Daoy (cell line): Measurements from ENCODE around the gene MIPOL1. TPM values are rescaled to one million over a fixed set of nuclear protein-coding genes. Genes with fewer than 3 reads are reported as not detected.

Source experiments
- DNase-seq: peaks from one replicate; pipeline ENCODE4 v3.0.0-alpha.2; 2015; ENCODE audit warnings: low read depth
- total RNA-seq: library from RNA; depleted of rRNA; stranded (reverse); fragments of >200 nt; shearing (Covaris generic); gene quantifications from 2 replicates; pipeline ENCODE4 v1.2.3, GENCODE V29; 2014

MIPOL1 gene
- total RNA-seq, 1 experiment from 2014 or later, result 16.0 TPM

DNA sequence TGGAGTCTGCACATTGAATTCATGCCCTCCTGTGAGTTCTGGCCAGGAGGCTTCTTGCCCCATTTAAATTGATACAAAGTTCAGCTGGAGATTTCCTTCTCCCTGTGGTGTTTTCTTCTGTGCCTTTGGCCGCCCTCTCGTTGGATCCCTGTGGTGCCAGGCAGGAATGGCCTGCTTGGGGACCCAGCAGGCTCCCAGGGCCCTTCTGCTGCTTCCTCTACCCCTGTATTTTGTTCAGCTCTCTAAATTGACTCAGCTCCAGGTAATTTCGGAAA, 200.1 kb downstream of the MIPOL1 start:
- DNase-seq, result no peak

DNA sequence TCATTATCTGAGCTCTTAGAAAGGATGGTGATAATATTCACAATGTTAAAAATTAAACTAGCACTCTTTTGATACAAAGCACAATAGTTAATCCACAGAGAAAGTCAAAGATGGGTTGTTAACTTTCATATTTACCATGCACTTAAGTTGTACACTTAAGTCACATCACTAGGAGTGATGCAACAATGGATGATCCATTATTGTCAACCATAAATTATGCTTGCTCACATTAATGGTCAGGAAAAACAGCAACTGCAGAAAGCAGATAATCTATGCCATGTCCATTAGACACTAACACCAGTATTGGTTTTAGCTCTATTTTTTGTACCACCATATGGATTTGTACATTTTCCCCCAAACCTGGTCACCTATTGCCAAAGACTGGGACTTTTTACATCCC, 201.8 kb downstream of the MIPOL1 start:
- no peak for DNase-seq

DNA sequence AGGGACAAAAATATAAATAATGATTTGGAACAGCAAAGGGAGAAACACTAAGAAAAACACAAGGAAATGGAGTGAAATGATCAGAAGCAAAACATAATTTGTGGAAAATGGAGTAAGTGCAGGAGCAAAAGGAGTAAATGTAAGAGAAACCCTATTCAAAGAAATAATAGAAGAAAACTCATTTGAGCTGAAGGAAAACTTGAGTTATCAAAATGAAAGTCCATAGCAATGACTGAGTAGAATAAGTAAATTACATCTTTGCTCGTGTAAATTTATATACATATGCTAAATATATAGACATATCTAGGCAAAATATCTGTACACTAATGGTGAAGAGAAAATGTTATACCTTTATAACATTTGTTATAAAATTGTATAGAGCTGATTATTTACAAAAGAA, 203.4 kb downstream of the MIPOL1 start:
- DNase-seq, result no peak

DNA sequence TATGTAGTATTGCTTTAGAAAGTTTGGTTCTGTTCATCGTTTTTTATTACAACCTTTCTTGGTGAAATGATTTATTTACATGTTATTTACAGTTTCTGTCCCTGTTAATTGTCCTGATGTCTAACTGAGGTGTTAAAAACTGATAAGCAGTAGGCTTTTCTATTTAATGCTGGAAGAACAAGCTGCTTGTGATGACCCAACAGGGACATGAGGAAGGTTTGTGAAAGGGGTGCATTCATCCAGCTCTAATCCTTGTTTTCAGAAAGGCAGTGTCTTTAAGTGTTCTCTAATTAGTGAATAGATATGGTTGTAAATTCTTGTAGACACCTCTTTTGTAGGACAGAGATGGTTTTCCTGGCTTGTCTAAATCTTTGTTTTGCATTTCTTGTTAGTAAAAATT, 205.9 kb downstream of the MIPOL1 start:
- no peak for DNase-seq

DNA sequence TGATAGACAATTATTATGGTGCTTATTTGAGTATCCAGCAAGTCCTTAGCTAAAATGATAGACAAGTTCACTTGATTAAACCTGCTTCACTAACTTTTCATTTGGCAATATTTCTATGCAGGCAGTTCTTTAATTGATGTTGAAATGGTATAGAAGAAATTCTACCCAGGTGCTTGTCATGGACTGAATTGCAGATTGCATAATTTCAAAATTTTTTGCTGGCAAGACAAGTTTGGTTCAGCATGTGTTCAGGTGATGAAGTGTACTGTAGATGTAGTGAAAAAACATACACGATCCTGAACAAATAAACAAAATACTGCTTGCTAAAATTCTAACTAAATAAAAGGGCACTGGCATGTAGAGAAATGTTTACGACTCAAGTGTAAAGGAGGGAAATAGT, 208.4 kb downstream of the MIPOL1 start:
- no peak for DNase-seq

DNA sequence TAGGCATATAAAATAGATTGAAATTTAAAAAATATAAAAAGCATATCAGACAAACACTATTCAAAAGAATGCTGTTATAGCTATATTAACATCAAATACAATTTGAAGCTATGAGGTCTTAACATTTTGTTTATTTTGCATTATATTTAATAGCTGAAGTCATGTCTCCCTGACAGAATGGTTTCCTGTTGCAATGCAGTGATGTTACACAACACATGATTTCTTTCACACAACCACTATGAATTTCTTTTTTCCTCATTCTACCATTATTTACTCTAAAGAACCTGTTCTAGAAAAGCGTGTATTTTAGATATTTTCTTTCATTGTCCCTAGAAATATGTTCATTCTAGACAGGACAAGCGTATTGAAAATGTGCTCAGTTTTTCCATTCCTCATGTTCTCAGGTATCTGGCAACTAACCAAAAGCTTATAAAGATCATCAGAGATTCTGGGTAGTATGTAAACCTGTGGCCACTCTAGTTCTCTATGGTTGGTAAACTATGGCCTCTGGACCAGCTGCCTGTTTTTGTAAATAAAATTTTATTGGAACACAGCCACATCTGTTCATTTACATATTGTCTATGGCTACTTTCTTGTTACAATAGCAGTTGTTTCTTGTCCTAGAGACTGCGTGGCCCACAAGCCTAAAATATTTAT, 213.5 kb downstream of the MIPOL1 start:
- no peak for DNase-seq

DNA sequence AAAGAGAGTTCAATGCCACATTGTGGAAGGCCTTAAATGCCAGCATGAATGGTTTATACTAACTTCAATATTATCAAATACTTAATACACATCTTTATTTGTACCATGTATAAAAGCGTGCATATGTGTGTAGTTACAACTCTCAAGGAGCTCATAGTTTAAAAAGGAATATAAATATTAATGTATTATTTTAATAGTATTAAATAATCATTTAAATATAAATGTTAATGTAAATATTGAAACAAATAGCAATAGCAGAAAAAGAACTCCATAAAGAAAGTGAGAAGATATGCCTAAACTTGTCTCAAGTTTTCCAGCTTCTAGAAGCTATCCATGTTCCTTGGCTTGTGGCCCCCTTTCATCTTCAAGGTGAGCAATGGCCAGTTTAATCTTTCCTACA, 215.3 kb downstream of the MIPOL1 start:
- DNase-seq, result no peak

DNA sequence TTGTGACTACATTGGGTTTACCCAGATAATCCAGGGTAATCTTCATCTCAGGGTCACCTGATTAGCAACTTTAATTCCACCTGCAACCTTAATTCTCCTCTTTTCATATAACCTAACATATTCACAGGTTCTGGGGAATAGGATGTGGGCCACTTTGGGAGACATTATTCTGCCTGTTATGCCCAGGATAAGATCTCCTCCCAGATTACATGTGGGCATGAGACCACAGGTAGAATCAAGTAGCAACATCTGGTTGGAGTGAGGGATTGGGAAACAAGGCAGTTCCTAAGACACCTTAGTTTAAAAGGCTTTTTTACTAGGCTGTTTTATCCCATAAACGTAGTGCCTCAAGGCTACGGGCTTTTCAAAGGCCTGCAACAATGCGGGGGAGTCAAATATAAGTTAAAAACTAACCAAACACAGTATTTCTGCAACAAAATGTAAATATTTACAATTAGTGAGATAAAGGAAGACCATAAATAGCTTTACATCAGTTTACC, 215.8 kb downstream of the MIPOL1 start:
- DNase-seq, result no peak

DNA sequence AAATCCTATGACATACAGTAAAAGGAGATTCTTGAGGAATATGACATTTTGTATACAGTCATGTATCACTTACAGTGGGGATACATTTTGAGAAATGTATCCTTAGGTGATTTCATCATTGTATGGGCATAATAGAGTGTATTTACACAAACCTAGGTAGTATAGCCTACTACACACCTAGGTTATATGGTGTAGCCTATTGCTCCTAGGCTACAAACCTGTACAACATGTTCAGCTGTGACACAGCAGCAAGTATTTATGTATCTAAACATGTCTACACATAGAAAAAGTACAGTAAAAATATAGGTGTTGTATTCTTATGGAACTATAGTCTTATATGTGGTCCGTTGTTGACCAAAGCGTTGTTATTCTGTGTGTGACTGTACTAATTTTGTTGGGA, 218.5 kb downstream of the MIPOL1 start:
- no peak for DNase-seq

DNA sequence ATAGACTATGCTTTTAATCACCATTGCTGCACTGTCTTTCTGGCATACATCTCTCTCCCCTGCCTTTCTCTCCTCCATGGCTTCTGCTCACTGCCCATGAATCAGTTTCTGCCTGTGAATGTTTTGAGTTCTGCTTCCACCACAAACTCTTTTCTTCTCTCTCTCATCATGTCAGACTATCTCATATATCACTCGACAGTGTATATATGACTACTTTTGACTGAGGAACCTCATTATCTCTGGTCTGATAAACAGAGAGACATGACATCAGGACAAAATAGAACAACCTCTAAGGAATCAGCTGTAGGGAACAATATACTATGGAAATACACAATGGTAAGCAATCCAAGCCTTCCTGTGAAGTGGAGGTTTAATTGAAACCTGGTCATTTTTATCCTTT, 219.4 kb downstream of the MIPOL1 start:
- DNase-seq, result no peak

DNA sequence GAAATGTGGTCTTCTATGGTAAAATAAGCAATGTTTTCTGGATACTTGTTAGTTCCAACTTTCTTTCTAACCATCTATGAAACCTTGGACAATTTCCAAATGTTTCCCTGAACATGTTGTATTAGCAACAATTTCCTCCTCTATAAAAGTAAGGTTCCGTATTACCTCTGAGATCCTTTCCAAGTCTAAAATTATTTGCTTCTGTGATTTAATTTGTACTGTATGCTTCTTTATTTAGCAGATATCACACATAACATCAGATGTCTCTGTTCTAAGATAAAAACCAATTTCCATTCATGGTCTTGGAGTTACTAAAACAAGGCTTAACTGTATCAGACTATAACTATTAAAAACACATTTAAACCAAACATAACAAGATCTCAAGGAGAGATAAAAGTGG, 220.1 kb downstream of the MIPOL1 start:
- DNase-seq, result no peak

DNA sequence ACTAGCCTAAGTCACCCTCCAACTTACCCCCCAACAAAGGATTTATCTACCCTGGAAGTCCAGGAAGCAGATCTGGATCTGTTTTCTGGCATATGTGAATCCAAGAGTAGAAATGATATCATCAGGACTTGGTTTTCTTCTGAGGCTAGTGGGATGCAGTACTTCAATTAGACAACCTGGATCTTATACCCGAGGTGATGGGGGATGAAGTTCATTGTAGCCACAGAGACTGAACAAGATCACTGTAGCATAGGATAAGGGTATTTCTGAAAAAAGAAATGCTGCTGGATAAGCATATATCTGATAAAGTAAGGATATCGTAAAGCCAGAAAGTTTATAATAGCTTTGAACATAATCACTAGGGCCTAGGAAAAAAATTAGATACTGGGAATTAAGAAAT, 222.9 kb downstream of the MIPOL1 start:
- no peak for DNase-seq

DNA sequence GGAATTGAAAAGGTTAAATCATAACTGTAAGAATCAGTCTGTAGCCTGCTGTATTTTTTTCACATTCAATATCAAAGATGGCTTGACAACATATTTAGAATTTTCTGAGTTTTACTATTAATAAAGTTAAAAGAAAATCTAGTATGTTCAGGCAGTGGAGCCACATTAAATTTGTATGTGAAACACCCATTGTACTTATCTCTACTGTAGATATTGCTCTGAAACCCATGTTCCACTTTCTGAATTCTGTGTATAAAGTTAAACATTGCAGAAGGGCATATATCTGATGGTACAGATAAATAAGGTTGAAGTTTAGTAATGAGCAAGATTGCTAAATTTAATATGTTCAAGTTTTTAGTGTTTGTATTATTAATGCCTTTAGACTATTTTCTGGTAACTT, 224.6 kb downstream of the MIPOL1 start:
- no peak for DNase-seq

DNA sequence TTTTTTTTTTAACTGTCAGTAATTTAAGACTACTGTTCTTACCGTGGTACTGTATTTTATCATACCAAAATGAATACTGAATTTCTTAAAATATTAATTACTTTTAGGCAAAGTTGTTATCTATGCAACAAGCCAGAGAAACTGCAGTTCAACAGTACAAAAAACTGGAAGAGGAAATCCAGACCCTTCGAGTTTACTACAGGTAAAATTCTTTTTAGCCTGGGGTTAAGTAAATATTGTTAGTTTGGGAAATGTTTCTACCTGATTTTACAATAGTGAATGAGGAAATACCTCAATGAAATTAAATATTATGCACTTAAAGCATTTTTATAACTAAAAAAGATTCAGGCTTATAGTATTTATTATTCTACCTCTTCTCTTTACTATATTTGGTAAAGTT, 225.0 kb downstream of the MIPOL1 start:
- no peak for DNase-seq

DNA sequence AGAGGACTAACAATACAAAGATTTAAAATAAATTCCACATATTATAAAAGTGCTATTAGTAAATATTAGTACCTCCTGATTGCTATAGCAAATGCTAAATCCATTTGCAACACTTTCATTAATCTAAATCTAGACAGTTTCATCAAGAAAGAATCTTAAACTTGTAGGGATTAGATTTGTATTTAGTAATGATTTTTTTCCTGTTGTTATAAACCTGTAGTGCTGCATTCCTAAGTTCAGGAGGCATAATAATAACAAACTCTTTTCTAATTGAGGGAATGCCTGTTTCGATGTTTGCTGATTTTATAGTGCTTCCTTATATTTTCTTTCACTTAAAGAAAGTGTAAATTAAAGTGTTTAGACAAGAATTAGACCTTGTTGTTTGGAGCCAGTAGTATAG, 231.2 kb downstream of the MIPOL1 start:
- DNase-seq, result no peak

DNA sequence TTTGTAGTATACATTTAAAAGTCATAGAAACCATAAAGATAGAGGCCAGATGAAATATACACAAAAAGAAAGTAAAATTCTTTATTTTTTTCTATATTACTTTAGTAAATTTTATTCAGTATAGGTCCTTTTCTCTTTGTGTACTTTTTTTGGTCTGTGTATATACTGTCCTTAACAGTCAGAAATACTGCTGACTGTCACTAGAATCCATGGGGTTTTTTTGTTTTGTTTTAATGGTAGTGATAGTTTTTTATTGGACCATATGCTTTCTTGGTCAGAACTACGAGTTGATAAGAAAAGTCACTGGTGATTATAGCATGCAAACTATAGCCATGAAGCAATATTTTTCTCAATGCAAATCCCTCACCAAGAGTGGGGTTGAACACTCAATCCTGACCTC, 231.9 kb downstream of the MIPOL1 start:
- DNase-seq, result no peak

DNA sequence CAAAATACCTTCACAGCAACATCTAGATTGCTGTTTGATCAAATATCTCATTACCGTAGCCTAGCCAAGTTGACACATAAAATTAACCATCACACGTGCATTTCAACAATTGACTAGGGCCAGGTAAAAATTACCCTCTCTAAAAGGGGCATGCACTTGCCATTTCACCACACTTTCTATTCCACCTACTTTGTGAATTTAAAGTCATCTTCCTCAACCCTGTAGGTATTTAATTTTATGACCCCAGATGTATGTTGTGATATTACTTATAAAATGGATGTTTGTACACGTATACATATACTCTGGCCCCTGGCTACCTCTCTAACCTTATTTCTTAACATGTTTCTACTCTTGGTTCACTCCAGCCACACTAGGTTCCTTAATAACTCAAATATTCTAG, 237.1 kb downstream of the MIPOL1 start:
- no peak for DNase-seq

DNA sequence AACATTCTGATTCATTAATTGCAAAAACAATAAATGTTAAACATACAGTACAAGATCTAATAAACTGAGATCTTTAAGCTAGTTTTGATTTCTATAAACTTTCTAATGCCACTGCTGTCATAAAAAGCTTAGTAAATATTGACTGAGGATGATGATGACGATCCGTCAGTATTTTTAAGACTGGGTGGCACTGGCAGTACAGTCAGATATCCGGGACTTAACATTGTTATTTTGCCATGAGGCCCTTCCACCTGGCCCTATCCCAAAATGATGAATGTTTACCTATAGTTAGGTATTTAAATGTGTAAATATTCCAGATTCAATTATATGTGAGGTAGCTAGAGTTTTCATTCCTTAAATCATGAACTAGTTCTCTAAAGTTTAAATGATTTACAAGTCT, 238.8 kb downstream of the MIPOL1 start:
- DNase-seq, result no peak

DNA sequence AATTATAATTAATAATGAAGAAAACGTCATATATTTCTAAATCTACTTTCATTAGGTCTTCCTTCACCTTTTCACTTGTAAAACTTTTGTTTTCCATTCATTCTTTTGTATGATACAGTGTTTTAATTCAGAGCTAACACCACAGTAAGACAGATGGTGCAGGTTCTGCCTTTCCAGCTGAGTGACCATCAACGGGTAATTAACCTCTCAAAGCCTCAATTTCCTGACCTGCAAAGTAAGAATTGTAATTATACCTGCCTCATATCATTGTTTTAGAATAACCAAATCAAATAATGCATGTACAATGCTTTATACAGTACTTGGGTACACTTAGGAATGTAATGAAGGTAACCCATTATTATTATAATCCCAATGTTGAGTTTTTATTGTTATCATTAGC, 239.8 kb downstream of the MIPOL1 start:
- DNase-seq, result no peak

DNA sequence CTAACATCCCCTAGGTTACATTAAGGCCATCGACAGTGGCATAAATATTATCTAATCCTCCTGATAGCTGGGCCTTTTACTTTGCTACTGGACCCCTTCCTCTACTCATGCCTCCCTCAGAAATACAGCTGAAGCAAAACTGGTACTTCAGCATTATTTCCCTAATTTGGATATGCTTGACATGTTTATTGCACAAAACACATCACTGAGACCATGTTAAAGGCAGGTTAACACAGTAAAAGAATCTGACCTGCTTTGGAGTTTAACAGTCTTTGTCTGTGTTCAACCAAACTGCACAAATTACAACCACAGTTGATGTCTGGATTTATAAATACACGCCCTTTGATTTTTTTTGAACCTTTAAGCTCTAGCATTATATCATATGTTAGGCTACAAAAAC, 240.7 kb downstream of the MIPOL1 start:
- no peak for DNase-seq

DNA sequence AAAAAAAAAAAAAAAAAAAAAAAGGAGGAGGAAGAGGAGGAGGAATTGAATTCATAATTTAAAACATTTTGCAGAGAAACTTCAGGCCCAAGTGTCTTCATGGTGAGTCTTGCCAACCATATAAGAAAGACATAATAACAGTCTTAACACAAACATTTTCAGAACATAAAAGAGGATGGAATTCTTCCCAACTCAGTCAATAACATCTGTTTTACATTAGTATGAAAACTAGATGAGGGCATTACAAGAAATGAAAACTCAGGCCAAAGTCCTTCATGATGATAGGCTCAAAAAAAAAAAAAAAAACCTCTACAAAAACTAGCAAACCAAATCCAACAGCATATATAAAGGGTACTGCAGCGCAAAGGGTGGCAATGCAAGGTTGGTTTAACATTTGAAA, 245.7 kb downstream of the MIPOL1 start:
- no peak for DNase-seq

DNA sequence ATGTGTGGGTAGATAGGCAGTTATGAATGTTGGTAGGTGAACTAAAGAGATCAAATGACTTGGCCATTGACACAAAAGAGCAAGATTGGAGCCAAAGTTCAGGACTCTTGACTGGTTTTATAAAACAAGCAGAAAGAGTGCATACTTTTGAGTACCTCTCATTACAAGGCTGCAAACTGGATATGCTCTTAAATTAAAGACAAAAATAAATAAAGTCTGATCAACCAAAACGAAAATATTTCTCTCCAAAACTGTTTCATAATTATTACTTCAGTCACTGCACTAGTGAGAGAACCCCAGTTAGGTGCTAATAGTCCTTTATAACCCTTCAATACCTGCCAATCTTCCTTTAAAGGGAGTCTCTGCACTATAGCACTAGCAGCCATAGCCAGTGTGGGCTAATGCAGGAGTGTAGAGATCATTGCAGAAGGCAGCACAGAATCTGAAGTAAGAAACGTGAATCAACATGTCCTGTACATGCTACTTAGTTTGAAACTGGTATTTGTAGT, 250.2 kb downstream of the MIPOL1 start:
- DNase-seq, result no peak

DNA sequence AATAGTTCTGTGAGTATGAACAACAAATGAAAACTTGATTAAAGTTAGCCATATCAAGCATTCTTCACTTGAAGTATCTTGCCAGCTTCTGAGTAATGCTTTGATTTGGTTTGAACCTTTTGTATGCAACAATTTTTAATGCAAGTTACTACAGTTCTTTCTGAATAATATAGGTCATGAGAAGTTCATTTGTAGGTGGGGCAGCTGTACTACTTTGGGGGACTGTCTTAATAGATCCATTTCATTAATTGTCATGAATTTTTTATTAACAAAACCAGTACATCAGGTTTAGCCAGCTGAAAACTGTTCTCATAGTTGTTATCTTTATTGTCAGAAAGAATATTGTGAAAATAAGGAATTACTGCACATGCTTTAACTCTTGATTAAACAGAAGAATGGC, 254.6 kb downstream of the MIPOL1 start:
- no peak for DNase-seq

DNA sequence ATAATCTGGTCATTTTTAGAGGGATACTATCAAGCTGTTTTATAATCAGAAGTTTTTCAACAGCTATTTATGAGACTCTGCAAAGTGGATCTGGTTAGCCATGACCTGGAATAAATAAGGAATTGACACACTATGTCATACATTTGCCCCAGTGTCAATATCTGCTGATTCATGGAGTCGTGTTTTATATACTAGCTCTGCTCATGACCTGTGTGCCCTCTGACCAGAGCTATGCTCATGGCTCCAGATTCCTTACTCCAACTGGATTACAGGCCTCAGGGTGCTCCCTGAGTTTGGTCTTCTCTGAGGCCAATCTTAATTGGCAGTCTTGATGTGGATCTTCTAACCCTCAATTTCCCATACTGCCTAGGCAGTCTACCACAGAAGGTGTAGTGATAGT, 256.2 kb downstream of the MIPOL1 start:
- no peak for DNase-seq
